ENCODE data around the gene CACNA1H. TPM values are rescaled to one million over a fixed set of nuclear protein-coding genes. Genes with fewer than 3 reads are reported as not detected.

Gene CACNA1H
- total and polyA plus RNA-seq, 2 donors = 0.61 to 2.6 TPM

- Histone ChIP-seq H3K36me3 (ENCODE audit: control insufficient read depth in 2 of 2, insufficient read depth in 2 of 2, low read length in 1 of 2) (no peaks in the 10 kb centered on the region), H3K27me3 (ENCODE audit: control insufficient read depth in 2 of 2, insufficient read depth in 1 of 2, low read length in 1 of 2) (peaks cover 0 to 11% of the 10 kb centered on the region in 2 donors), H3K27ac (ENCODE audit: low read depth in 1 of 2, low read length in 1 of 2) (no peak overlapping the region), H3K4me3 (ENCODE audit: low read length in 2 of 2) (no peak overlapping the region), H3K9me3 (ENCODE audit: control insufficient read depth in 2 of 2, insufficient read depth in 1 of 2, low read length in 1 of 2) (peaks cover 1 to 7% of the 10 kb centered on the region in 2 donors), H3K4me1 (ENCODE audit: control insufficient read depth in 2 of 2, insufficient read depth in 2 of 2, low read length in 2 of 2) (no peaks in the 10 kb centered on the region)
- WGBS = 85% methylated on average over 46 of the region's 46 CpGs
- DNase-seq (ENCODE audit: low read depth in 6 of 9, low spot score in 9 of 9) = no peak
Measured at GRCh38 chr16:1144476-1145382, 8.2 kb upstream of the CACNA1H start.

DNA sequence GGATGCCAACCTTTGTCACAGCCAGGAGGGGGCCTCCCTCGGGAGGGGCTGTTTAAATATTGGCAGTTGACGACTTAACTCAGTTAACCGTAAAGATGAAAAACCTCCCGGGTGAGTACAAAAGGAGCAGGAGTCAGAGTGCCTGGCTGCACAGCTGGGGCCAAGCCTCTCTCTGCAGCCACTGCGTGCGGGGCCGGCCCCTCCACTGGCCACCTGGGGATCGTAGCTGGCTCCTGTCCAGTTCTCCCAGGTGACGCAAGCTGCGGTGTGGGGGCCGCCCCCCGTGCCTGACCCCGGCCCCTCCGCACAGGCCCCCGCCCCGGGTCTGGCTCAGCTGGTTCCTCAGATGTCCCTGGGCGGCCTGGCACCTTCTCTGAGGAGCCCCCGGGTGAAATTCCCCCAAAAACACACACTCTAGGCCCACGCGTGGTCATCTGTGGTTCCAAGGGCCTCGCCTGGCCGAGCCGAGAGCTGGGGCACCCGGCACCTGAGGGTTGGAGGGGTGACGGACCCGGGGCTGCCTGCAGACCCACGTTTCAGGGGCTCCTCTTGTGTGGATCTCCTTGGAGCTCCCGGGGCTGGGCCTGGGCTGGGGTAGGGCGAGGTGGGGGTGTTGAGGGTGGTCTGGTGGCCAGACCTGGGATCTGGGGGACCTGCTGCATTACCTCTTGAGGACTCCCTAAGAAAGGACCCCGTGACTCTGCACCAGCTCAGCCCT is 7.4 kb upstream of the CACNA1H start:
- no peaks in the 10 kb centered on the region for H3K36me3 ChIP-seq (ENCODE audit: control insufficient read depth in 2 of 2, insufficient read depth in 2 of 2, low read length in 1 of 2)
- 75% methylated on average over 30 of the region's 30 CpGs for WGBS
- H3K4me1 ChIP-seq (ENCODE audit: control insufficient read depth in 2 of 2, insufficient read depth in 2 of 2, low read length in 2 of 2) = no peaks in the 10 kb centered on the region
- H3K4me3 ChIP-seq (ENCODE audit: low read length in 2 of 2) = no peak overlapping the region
- no peak overlapping the region for H3K27ac ChIP-seq (ENCODE audit: low read depth in 1 of 2, low read length in 1 of 2)
- peaks cover 1 to 7% of the 10 kb centered on the region in 2 donors for H3K9me3 ChIP-seq (ENCODE audit: control insufficient read depth in 2 of 2, insufficient read depth in 1 of 2, low read length in 1 of 2)
- peaks cover 0 to 18% of the 10 kb centered on the region in 2 donors for H3K27me3 ChIP-seq (ENCODE audit: control insufficient read depth in 2 of 2, insufficient read depth in 1 of 2, low read length in 1 of 2)
- no peak for DNase-seq (ENCODE audit: low read depth in 6 of 9, low spot score in 9 of 9)

DNA sequence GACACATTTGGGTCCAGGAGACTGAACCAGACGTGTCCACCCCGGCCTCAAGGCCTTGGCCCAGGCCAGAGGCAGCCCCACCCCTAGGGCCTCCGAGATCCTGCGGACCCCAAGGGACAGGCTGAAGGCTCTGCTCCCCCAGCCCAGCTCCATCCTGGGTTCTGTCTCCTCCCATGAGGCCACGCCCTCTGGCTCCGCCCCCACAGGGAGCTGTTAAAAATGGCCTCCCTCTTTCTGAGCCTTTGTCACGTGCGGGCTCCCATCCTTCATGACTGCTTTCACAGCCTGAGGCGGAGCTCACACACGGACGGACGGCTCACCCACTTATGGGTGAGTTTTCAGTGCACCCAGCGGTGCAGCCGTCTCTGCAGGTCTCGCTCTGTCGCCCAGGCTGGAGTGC is 6.5 kb upstream of the CACNA1H start:
- no peak for DNase-seq (ENCODE audit: low read depth in 6 of 9, low spot score in 9 of 9)
- peaks cover under 1 to 26% of the 10 kb centered on the region in 2 donors for H3K27me3 ChIP-seq (ENCODE audit: control insufficient read depth in 2 of 2, insufficient read depth in 1 of 2, low read length in 1 of 2)
- WGBS = 84% methylated on average over 16 of the region's 16 CpGs
- H3K4me1 ChIP-seq (ENCODE audit: control insufficient read depth in 2 of 2, insufficient read depth in 2 of 2, low read length in 2 of 2) = no peaks in the 10 kb centered on the region
- no peak overlapping the region for H3K27ac ChIP-seq (ENCODE audit: low read depth in 1 of 2, low read length in 1 of 2)
- no peaks in the 10 kb centered on the region for H3K36me3 ChIP-seq (ENCODE audit: control insufficient read depth in 2 of 2, insufficient read depth in 2 of 2, low read length in 1 of 2)
- no peak overlapping the region for H3K4me3 ChIP-seq (ENCODE audit: low read length in 2 of 2)
- H3K9me3 ChIP-seq (ENCODE audit: control insufficient read depth in 2 of 2, insufficient read depth in 1 of 2, low read length in 1 of 2) = peaks cover 1 to 7% of the 10 kb centered on the region in 2 donors

DNA sequence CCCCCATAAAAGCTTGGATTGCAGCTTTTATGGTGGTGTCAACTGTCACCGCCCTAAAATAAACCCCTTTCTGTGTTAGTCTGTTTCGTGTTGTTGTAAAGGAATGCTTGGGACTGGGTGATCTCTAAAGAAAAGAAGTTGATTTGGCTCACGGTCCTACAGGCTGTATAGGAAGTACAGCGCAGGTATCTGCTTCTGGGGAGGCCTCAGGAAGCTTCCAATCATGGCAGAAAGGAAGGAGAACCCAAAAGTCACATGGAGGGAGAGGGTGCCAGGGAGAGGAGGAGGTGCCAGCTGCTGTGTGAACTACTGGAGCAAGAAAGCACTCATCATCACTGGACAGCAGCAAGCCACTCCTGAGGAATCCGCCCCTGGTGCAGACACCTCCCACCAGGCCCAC is 5.9 kb upstream of the CACNA1H start:
- no peaks in the 10 kb centered on the region for H3K36me3 ChIP-seq (ENCODE audit: control insufficient read depth in 2 of 2, insufficient read depth in 2 of 2, low read length in 1 of 2)
- peaks cover 1 to 7% of the 10 kb centered on the region in 2 donors for H3K9me3 ChIP-seq (ENCODE audit: control insufficient read depth in 2 of 2, insufficient read depth in 1 of 2, low read length in 1 of 2)
- no peak overlapping the region for H3K4me3 ChIP-seq (ENCODE audit: low read length in 2 of 2)
- no peaks in the 10 kb centered on the region for H3K4me1 ChIP-seq (ENCODE audit: control insufficient read depth in 2 of 2, insufficient read depth in 2 of 2, low read length in 2 of 2)
- H3K27me3 ChIP-seq (ENCODE audit: control insufficient read depth in 2 of 2, insufficient read depth in 1 of 2, low read length in 1 of 2) = peaks cover 7 to 33% of the 10 kb centered on the region in 2 donors
- WGBS = 95% methylated on average over 5 of the region's 5 CpGs
- DNase-seq (ENCODE audit: low read depth in 6 of 9, low spot score in 9 of 9) = no peak
- H3K27ac ChIP-seq (ENCODE audit: low read depth in 1 of 2, low read length in 1 of 2) = no peak overlapping the region

DNA sequence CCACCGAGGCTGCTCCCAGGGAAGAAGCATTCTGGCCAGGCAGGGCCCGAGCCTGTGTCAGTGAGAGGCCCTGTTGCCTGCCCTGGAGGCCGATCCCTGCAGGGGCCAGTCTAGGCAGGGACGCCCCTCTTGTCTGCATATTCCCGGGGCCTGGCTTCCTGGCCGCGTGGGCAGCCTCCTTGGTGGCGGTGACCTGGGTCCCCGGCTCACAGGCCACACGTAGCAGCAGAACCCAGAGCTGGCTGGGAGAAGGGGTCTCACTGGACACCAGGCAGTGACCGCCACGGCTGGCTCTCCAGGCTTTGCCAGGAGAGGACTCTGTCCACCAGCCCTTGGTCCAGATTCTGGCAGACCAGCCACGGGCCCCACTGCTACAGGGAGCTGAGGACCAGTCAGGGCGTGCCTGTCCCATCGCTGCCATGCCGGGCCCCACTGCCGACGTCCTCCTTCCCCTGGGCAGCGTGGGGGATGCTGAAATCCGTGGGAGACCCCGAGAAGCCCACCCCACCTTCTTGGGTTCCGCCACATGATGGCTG is 3.7 kb upstream of the CACNA1H start:
- Histone ChIP-seq H3K4me3 (ENCODE audit: low read length in 2 of 2) (no peak overlapping the region), H3K4me1 (ENCODE audit: control insufficient read depth in 2 of 2, insufficient read depth in 2 of 2, low read length in 2 of 2) (no peaks in the 10 kb centered on the region), H3K27me3 (ENCODE audit: control insufficient read depth in 2 of 2, insufficient read depth in 1 of 2, low read length in 1 of 2) (peaks cover 23 to 39% of the 10 kb centered on the region in 2 donors), H3K36me3 (ENCODE audit: control insufficient read depth in 2 of 2, insufficient read depth in 2 of 2, low read length in 1 of 2) (no peaks in the 10 kb centered on the region), H3K9me3 (ENCODE audit: control insufficient read depth in 2 of 2, insufficient read depth in 1 of 2, low read length in 1 of 2) (peaks cover 1 to 7% of the 10 kb centered on the region in 2 donors), H3K27ac (ENCODE audit: low read depth in 1 of 2, low read length in 1 of 2) (no peak overlapping the region)
- DNase-seq (ENCODE audit: low read depth in 6 of 9, low spot score in 9 of 9) = no peak
- WGBS = 85% methylated on average over 22 of the region's 22 CpGs

GRCh38 chr16:1150511-1150982 is 2.4 kb upstream of the CACNA1H start:
- Histone ChIP-seq H3K36me3 (ENCODE audit: control insufficient read depth in 2 of 2, insufficient read depth in 2 of 2, low read length in 1 of 2) (no peaks in the 10 kb centered on the region), H3K27me3 (ENCODE audit: control insufficient read depth in 2 of 2, insufficient read depth in 1 of 2, low read length in 1 of 2) (peaks cover 36 to 50% of the 10 kb centered on the region in 2 donors), H3K4me1 (ENCODE audit: control insufficient read depth in 2 of 2, insufficient read depth in 2 of 2, low read length in 2 of 2) (no peaks in the 10 kb centered on the region), H3K27ac (ENCODE audit: low read depth in 1 of 2, low read length in 1 of 2) (no peak overlapping the region), H3K9me3 (ENCODE audit: control insufficient read depth in 2 of 2, insufficient read depth in 1 of 2, low read length in 1 of 2) (peaks cover 1 to 7% of the 10 kb centered on the region in 2 donors), H3K4me3 (ENCODE audit: low read length in 2 of 2) (no peak overlapping the region)
- WGBS = 79% methylated on average over 21 of the region's 21 CpGs
- no peak for DNase-seq (ENCODE audit: low read depth in 6 of 9, low spot score in 9 of 9)

GRCh38 chr16:1151424-1152122 is 1.3 kb upstream of the CACNA1H start:
- H3K27ac ChIP-seq (ENCODE audit: low read depth in 1 of 2, low read length in 1 of 2) = no peak overlapping the region
- WGBS = 62% methylated on average over 18 of the region's 18 CpGs

DNA sequence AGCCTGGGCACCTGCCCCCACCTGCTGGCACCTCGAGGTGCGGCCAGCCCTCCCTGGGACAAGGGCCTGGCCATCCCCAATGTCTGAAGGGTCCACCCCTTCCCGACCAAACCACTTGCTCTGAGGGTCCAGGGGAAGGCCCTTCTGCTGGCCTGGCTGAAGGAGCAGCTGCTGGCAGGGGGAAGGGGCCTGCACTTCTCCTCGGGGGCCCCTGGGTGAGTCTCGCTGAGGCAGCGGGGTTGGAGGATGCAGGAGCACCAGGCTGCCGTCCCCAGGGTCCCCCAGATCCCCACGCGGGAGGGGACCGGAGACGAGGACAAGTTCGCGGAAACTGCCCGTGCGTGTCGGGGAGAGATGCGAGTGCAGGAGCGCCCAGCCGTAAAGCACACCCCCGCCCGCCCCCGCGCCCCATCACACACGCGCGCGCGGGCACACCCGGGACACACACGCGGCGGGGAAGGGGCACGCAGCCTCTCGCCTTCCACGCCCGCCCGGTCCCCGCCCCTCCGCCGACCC is 725 bp upstream of the CACNA1H start:
- Histone ChIP-seq H3K27me3 (ENCODE audit: control insufficient read depth in 2 of 2, insufficient read depth in 1 of 2, low read length in 1 of 2) (peaks cover 42 to 64% of the 10 kb centered on the region in 2 donors), H3K4me1 (ENCODE audit: control insufficient read depth in 2 of 2, insufficient read depth in 2 of 2, low read length in 2 of 2) (no peaks in the 10 kb centered on the region), H3K27ac (ENCODE audit: low read depth in 1 of 2, low read length in 1 of 2) (peak overlapping the region in 1 of 2 donors; percentile 42), H3K36me3 (ENCODE audit: control insufficient read depth in 2 of 2, insufficient read depth in 2 of 2, low read length in 1 of 2) (no peaks in the 10 kb centered on the region), H3K4me3 (ENCODE audit: low read length in 2 of 2) (peak overlapping the region in 1 of 2 donors; percentile 52), H3K9me3 (ENCODE audit: control insufficient read depth in 2 of 2, insufficient read depth in 1 of 2, low read length in 1 of 2) (peaks cover 1 to 5% of the 10 kb centered on the region in 2 donors)
- WGBS = 4% methylated on average over 40 of the region's 40 CpGs
- DNase-seq (ENCODE audit: low read depth in 6 of 9, low spot score in 9 of 9) = peak in 2 of 9 donors; percentile 2 to 24

More at GRCh38 chr16:1151424-1152122, 1.3 kb upstream of the CACNA1H start:
- Histone ChIP-seq H3K36me3 (ENCODE audit: control insufficient read depth in 2 of 2, insufficient read depth in 2 of 2, low read length in 1 of 2) (no peaks in the 10 kb centered on the region), H3K27me3 (ENCODE audit: control insufficient read depth in 2 of 2, insufficient read depth in 1 of 2, low read length in 1 of 2) (peaks cover 36 to 58% of the 10 kb centered on the region in 2 donors), H3K9me3 (ENCODE audit: control insufficient read depth in 2 of 2, insufficient read depth in 1 of 2, low read length in 1 of 2) (peaks cover 1 to 7% of the 10 kb centered on the region in 2 donors), H3K4me1 (ENCODE audit: control insufficient read depth in 2 of 2, insufficient read depth in 2 of 2, low read length in 2 of 2) (no peaks in the 10 kb centered on the region), H3K4me3 (ENCODE audit: low read length in 2 of 2) (no peak overlapping the region)
- DNase-seq (ENCODE audit: low read depth in 6 of 9, low spot score in 9 of 9) = no peak

Data from thymus (tissue), 11 donors.